HG02938 (cell line): ENCODE results near the gene ZNF282.

ENCODE experiments used
- ATAC-seq: cut with Tn5 transposase; IDR thresholded peaks from one replicate; pipeline ENCODE4 v1.9.1; 2021; ENCODE audit warnings: mild to moderate bottlenecking, moderate library complexity; ENCODE audit not compliant: unreplicated experiment

The ZNF282 gene

DNA sequence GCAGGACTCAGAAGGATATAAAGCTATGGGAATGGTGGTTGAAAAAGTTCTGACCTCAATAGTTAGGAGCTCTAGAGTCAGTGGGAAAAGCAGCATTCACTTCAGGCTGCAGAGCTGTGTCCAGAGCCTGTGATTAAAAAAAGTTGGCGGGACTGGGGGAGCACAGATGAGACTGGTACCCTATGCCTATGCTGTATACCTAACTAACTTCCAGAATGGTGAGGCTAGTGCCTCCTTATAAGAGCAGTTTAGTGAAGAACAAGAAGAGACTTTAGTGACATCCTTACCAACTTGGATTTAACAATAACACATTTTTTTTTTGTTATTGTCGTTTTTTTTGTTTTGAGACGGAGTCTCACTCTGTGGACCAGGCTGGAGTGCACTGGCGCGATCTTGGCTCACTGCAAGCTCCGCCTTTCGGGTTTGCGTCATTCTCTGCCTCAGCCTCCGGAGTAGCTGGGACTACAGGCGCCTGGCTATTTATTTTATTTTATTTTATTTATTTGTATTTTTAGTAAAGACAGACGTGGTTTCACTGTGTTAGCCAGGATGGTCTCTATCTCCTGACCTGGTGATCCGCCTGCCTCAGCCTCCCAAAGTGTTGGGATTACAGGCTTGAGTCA is 6.6 kb upstream of the ZNF282 start:
- no peak for ATAC-seq

DNA sequence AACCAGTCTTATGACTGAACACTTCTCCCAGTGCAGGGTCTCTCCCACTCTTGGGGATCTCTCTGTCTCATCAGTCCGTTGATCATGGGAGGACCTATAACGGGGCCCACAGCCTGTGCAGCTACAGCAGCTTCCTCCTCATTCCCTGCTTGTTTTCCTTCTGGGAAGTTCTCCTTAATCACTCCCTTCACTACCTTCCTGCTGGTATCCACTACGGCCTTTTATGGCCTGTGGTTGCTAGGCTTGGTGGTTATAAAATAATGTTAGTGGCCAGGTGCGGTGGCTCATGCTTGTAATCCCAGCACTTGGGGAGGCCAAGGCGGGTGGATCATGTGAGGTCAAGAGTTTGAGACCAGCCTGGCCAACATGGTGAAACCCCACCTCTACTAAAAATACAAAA is 3.5 kb upstream of the ZNF282 start:
- no peak for ATAC-seq

DNA sequence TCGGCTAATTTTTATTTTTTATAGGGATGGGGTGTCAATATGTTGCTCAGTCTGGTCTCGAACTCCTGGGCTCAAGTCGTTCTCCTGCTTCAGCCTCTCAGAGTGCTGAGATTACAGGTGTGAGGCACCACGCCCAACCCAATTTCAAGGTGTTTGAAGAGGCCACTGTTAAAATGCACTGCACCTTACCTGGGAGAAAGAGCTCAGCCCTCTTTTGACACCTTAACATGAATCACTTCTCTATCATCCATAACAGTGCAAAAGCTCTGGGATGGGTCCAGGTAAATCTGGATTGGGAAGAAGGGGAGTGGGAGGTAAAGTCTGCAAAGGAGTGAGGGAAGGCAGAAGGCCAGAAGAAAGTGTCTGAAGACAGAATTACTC is 557 bp upstream of the ZNF282 start:
- ATAC-seq = no peak

DNA sequence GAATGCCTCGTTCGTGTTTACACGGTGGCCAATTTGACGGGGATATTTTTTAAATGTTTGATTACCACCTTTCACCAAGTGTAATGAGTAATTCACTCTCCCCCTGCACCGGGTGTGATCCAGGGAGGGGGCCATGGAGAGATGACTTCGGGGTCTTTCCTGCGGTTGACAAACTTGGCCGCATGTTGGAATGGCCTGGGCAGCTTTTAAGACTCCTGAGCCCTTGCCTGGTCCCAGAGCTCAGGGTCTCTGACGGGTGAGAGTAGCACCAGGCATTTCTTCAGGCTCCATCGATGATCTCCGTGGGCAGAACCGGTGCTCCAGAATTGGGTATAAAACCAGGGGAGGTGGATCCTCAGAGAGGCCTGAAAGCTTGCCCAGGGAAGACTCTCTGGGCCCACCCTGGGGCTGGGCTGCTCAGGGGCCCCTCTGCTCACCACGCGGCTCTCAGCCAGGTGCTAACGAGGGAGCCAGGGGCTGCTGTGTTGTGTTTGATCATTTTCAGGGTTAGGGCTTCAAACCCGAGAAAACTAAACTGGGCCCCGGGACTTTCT is 882 bp downstream of the ZNF282 start:
- ATAC-seq = peak; percentile 13

DNA sequence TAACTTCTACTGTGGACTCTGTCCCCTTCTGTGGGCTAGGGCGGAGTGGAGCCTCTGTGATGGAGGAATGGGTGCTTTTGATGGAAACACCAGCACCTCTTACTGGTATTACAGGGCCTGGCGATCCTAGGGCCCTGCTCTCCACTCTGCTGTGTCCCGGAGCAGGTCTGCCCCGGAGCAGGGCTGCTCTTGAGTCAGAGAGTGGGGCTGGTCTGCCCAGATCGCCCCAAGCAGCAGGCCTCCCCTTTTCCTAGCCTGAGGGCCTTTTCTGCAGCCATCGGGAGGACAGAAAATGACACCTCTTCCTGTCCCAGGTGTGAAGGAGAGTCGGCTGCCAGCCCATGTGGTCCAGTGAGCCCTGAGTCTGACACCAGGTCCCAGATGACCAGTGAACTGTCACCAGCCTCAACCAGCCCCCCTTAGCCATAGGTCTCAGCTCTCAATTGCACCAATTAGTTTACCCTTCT is 1.4 kb downstream of the ZNF282 start:
- peak; percentile 5 for ATAC-seq

DNA sequence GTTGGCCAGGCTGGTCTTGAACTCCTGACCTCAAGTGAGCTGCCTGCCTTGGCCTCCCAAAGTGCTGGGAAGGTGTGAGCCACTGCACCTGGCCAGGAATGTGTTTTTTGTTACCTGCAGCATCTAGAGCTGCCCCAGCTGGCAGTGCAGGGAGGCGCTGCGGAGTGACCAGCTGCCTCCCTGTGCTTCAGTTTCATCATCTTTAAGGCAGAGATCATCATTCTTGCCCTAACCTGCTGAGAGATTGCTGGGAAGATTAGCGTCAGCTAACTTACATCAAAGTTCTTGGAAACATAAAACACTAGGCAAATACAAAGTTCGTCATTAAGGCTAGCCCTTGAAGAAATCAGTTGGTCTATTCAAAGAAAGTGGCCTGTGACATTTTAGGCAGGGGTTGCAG is 2.3 kb downstream of the ZNF282 start:
- ATAC-seq = no peak

DNA sequence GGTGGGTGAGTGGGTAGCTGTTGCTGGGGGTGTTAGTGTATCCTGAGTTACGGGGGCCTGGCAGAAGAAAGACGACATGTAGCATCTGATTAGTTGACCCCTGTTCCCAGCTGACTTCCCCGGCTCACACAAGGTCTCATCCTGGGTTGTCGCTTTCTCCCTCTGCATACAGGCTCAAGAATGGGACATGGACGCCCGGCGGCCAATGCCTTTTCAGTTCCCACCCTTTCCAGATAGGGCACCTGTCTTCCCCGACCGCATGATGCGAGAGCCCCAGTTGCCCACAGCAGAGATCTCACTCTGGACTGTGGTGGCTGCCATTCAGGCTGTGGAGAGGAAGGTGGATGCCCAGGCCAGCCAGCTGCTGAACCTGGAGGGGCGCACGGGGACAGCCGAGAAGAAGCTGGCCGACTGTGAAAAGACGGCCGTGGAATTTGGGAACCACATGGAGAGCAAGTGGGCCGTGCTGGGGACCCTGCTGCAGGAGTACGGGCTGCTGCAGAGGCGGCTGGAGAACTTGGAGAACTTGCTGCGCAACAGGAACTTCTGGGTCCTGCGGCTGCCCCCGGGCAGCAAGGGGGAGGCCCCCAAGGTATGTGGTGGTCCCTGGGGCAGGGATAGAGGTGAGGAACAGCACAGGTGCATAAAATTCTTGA is 2.9 kb downstream of the ZNF282 start:
- no peak for ATAC-seq

DNA sequence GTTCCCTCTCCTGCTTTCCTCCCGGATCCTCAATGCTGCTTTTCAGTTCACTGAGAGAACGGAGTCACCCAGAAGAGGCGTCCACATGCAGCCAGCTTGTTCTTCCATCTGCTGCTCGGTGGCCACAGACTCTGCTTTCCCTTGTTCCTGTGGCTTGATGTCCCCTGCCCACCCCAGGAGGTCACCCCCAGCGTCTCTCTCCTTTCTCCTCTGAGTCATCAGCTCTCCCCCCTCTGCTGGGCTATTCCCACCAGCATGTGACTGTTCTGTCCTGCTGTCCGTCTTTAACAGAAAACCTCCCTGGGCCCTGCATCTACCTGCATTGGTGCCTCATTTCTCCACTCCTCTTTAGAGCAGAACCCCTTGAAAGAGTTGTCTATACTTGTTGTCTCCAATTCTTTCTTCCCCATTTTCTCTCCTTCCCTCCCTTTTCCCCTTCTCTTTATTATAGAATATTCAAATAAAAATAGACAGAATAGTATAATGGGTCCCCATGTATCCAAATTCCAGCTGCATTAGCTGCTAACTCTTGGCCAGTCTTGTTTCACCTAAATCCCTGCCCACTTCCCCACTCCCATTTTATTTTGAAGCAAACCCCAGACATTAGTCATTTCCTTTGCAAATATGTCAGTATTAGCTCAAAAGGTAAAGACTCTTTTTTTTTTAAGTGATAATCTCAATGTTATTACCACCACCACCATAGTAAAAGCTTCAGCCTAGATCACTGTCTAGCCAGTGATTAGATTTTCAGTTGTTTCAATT is 4.1 kb downstream of the ZNF282 start:
- no peak for ATAC-seq

DNA sequence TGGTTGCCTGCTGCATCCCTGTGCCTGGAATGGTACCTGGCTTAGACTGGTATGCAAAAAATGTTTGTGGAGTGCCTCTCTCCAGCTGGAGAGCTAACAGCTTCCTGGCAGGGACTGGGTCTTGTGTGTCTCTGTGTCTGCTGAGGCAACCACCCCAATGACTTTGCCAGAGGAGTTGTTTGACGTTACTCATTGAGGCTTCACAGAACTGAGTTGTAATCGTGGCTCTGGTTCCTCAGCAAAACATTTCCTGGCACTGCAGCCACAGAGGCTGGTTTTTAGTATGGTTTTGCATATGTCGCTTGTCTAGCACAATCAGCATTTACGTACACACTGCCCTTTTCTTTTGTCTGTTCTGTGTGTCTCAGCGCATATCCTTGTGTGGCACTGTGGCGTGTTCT is 7.5 kb downstream of the ZNF282 start:
- ATAC-seq = no peak

DNA sequence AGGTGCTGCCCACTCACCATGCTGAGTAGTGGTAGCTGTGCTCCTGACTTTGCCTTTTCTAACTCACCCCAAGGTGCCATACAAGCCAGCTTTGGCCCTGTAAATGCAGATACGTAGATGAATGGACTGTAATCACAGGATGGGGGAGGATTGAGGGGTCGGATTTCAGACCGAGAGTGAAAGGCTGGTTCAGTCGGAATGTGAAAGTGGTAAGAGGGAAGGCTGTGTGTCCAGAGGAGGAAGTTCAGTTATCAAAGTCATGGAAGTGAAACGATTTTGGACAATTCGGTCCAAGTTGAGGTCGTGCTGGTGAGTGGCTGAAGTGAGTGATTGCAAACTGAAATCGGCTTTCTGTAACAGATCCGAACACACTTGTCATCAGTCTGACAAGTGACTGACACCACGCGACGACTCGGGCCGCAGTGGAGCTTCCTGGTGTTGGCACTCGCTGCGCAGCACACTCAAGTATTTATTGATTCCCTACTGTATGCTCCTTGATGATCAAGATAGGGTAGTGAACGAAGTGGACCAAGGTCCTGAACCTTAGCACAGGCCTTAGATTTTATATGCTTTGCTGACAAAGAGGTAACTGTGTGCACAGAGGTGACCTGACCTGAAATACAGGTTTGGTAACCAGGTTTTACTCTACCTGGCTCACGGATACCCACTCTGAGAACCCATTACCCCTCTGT is 10.5 kb downstream of the ZNF282 start:
- no peak for ATAC-seq

DNA sequence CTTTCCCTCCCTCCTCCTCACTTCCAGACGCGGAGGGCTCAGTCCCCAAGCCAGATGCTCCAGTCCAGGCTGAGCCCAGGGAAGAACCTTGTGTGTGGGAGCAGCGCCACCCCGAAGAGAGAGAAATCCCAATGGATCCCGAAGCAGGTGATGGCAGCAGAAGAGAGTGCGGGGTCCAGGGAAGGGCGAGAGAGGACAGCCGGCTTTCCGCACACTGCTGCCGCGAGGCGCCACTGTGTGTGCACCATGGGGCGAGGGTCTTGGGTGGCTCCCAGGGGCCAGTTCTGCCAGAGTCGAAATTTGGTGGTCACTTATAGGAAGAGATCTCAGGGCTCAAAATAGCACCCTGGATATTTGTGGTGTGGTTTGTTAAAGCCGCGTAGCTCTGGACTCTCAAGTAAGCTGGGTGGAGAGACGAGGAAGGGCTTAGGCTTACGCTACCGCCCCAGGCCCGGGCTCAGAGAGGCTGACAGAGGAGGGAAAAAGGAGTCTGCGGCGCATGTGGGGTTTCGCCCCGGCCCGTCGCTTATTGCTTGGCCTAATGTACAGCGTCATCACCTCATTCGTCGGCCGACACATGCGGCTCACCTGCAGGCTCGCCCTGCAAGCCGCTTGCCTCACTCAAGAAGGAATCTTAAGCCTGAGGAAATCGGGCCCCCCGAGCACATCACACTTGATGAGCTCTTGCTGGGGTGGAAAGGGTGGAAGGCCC is 12.1 kb downstream of the ZNF282 start:
- no peak for ATAC-seq

DNA sequence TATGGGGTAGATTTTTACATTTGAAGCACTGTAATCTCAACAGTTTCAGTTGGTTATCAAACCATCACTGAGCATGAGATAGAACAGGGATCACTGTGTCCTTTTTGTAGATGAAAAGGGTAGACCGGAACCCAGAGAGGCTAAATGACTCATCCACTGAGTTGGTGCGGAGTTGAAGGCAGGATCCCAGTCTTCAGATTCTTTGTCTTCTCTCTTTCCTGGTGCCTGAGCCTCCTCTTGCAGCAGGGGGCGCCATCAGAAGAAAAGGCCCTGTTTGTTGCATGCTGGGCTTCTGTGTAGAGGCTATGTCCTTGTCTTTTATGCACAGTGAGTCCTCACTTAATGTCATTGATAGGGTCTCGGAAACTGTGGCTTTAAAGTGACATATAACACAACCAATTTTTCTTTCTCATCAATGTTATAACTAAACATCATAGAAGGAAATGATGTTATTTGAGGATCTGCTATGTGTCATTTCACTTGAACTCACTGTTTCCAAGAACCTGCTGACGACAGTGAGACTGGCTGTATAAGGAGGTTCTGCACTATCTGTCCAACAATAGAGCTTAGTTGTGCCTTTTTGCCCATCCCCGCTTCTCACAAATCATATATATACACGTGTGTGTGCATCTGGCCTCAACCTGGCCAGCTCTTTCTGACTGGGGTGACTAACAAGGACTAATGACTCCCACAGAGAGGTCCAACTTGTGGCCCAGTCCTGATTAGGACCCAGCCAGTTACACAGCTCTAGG is 14.3 kb downstream of the ZNF282 start:
- peak; percentile 54 for ATAC-seq

DNA sequence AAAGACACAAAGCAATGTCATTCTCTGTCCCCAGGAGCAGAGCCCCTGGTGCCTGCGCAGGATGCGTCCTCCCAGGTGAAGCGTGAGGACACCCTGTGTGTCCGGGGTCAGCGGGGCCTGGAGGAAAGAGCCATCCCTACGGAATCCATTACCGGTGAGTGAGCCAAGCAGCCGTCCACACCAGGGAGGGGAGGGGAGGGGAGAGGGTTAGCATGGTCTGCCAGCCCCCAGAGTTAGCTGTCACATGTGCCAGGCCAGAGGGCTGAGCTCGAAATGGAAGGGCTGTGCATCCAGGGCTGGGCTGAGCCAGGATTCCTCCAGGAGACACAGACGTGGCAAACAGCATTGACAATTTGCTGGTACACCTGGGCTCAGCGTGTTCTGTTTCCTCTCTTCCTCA is 15.2 kb downstream of the ZNF282 start:
- ATAC-seq = no peak

DNA sequence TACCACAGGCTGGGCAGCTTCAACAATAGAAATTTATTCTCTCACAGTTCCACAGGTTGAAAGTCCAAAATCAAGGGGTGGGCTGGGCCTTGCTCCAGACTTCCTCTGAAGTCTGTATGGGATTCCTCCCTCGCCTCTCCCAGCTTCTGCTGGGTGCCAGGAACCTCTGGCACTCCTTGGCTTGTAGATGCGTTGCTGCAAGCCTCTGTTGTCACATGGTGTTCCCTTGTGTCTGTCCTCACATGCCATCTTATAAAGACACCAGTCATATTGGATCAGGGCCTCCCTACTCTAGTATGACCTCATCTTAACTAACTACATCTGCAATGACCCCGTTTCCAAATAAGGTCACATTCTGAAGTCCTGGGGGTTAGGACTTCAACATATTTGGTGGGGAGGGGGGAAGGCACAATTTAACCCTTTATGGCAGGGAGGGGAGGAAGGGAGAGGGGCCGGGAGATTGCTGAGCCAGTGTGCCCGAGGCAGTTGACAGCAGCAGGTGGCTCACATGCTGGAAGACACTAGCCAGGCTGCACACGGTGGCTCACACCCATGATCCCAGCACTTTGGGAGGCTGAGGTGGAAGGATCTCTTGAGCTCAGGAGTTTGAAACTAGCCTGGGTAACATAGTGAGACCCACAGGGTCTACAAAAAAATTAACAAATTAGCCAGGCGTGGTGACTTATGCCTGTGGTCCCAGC is 18.8 kb downstream of the ZNF282 start:
- ATAC-seq = no peak

DNA sequence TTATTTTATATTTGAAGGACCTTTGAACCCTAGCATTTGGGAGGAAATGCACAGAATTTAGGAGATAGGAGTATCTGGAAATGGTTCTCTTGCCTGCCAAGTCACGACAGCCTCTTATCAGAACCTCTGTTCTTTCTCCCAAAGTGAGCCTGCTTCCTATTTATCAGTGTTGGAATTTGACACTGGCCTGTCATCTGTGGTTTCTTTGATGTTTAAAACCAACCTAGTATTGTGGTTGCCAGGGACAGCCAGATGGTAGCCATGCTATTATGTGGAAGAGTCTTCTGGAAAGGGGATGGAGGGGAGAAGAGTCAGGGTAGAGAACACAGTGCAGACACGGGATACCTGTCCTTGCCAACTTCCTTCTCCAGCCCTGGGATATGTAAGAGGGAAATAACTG is 21.1 kb downstream of the ZNF282 start:
- no peak for ATAC-seq

DNA sequence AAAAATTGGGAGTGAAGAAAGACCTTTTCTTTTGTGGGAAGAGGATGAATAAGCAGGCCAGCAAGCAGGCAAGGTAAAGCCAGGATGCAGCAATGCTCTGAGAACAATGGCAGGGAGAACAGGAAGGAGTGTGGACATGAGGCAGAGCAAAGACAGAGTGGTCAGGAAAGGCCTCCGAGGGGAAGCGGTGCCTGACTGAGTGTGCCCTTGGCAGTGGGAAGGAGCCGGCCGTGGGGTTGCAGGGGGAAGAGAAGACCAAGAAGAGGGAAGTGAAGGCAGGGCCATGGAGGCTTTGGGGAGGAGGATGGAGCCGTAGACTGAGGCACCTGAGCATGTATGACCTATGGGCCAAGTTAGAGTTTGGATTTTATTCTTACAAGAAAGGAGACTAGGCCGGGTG is 22.2 kb downstream of the ZNF282 start:
- no peak for ATAC-seq

DNA sequence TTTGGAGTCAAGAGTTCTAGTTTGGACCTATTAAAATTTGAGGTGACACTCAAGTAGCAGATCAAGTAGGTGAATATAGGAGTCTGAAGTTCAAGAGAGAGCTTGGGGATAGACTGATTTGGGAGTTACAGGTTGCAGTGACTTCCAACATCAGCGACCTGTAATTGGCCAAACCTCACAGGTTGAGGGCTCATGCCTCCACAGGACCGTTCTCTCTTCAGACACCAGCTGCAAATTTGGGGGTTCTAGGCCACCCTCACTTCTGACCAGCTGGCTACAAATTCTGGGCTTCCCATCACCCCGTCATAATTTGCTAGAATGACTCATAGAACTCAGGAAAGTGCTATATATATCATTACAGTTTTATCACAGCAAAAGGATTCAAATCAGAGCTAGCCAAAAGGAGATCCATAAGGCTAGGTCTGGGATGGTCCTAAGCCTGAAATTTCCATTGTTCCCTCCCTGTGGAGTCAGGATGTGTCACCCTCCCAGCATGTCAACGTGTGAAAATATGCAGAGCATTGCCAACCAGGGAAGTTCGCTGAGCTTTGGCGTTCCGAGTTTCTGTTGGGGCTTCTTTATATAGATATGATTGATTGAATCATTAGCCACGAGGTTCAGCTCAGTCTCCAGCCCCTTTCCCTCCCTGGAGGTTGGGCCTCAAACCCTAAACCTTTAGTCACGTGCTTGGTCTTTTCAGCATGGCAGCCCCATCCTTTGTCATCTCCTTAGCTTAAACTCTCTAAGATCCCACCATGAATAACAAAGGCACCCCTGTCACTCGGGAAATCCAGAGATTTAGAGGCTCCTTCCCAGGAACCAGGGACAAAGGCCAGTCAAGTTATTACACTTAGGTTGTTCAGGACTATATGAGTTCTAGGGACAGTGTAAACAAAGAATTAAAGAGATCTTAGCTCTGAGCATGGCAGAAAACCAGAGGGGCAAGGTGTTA is 23.4 kb downstream of the ZNF282 start:
- no peak for ATAC-seq

DNA sequence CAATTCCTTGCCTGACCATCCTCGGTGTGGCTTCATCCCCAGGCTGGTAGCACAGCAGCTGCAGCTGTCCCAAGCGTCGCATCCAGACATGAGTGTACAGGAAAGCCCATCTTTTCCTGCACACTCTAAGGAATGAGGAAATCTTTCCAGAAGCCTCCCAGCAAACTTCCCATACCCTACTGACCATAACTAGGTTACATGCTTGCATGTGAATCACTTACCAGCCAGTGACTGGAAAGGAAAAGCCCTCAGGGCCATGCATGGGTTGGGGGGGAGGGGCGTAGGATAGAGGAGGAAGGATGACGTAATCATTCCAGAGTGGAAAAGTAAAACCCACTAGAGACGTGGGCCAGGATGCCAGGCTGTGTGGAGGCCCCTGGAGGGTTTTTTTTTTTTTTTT is 25.2 kb downstream of the ZNF282 start:
- no peak for ATAC-seq
